ENCODE data around the gene SMTN. TPM values are rescaled to one million over a fixed set of nuclear protein-coding genes. Genes with fewer than 3 reads are reported as not detected.

Gene SMTN
- total RNA-seq, 1 experiment from 2014 or later, result 68.8 TPM

DNA sequence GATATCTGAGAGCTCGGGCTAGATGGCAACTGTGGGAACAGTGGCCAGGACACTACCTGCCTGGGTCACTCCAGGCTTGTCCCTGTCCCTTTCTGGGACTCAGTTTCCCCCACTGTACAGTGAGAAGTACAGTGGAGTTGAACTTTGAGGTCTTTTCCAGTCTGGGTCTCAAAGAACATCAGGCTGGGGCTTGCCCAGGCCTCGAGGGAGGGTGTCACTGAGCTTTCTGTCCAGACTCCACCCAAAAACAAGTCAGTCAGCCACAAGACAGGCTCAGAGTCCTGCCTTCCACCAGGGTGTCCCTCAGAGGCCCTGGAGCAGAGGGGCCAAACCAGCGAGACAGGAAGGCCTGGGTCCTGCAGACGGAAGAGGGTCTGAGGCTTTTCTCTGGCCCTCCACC lies 61.2 kb downstream of the SMTN start:
- no TSS peak for BruUV-seq (replicated peaks)

DNA sequence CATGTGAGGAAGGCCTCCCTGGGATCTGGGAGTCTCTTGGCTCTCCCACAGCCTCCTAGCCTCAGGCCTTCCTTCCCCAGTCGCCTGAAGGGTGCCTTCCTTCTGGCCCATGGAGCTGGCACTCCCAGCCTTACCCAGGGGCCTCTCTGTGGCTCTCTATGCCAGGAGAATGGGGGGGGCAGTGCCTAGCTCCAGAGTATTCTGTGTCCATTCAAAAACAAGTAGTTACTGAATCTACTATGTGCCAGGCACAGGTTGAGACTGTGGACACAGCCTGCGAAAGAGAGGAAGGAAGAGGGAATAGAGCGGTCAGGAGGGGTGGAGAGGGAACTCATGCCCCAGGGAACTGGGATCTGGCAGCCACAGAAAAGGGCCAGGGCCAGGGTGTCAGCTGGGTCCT lies 61.9 kb downstream of the SMTN start:
- H3K27me3 ChIP-seq (ENCODE audit: insufficient read depth, low read depth), result peaks cover 6% of the 10 kb centered on the region; the same call in 1 of the 2 replicates
- no TSS peak for BruUV-seq (replicated peaks)
- TF ChIP-seq, protein P1, sequence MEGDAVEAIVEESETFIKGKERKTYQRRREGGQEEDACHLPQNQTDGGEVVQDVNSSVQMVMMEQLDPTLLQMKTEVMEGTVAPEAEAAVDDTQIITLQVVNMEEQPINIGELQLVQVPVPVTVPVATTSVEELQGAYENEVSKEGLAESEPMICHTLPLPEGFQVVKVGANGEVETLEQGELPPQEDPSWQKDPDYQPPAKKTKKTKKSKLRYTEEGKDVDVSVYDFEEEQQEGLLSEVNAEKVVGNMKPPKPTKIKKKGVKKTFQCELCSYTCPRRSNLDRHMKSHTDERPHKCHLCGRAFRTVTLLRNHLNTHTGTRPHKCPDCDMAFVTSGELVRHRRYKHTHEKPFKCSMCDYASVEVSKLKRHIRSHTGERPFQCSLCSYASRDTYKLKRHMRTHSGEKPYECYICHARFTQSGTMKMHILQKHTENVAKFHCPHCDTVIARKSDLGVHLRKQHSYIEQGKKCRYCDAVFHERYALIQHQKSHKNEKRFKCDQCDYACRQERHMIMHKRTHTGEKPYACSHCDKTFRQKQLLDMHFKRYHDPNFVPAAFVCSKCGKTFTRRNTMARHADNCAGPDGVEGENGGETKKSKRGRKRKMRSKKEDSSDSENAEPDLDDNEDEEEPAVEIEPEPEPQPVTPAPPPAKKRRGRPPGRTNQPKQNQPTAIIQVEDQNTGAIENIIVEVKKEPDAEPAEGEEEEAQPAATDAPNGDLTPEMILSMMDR (conservative IDR thresholded peaks at IDR 0.05), result no peak
- TF ChIP-seq EZH2 (IDR thresholded peaks at IDR 0.05; ENCODE audit: low read depth), result no peak
- H4K20me1 ChIP-seq (ENCODE audit: insufficient read depth), result no peaks in the 10 kb centered on the region
- no peak overlapping the region for H2AFZ ChIP-seq
- H3K27ac ChIP-seq, result no peak overlapping the region
- H3K4me3 ChIP-seq, result no peak overlapping the region
- H3K79me2 ChIP-seq (ENCODE audit: low read depth), result no peaks in the 10 kb centered on the region
- H3K9me2 ChIP-seq (ENCODE audit: insufficient read depth), result no peaks in the 10 kb centered on the region
- no peaks in the 10 kb centered on the region for H3K36me3 ChIP-seq (ENCODE audit: low read depth)
- POLR2A ChIA-PET (ENCODE audit: unreplicated experiment), result no interaction called here
- no peak for DNase-seq
- peaks cover 15% of the 10 kb centered on the region for H3K9me3 ChIP-seq (ENCODE audit: insufficient read depth, low read depth)
- peaks cover 8% of the 10 kb centered on the region; the same call in 1 of the 2 replicates for H3F3A ChIP-seq (ENCODE audit: insufficient read depth, low read depth)
- H3K4me2 ChIP-seq, result no peak overlapping the region
- no peaks in the 10 kb centered on the region for H3K4me1 ChIP-seq (replicated peaks; ENCODE audit: insufficient read depth)
- CTCF ChIA-PET, result no interaction called here
- intact Hi-C loops (cut with micrococcal nuclease; ENCODE audit: unreplicated experiment), result no loop called here

More for the DNA sequence above, 61.2 kb downstream of the SMTN start:
- H3K4me3 ChIP-seq, result no peak overlapping the region
- no peaks in the 10 kb centered on the region for H3K9me2 ChIP-seq (ENCODE audit: insufficient read depth)
- TF ChIP-seq, protein P1 (conservative IDR thresholded peaks at IDR 0.05), result no peak
- intact Hi-C loops (cut with micrococcal nuclease; ENCODE audit: unreplicated experiment), result no loop called here
- H2AFZ ChIP-seq, result no peak overlapping the region
- no peaks in the 10 kb centered on the region for H3K4me1 ChIP-seq (replicated peaks; ENCODE audit: insufficient read depth)
- H3K79me2 ChIP-seq (ENCODE audit: low read depth), result no peaks in the 10 kb centered on the region
- H3F3A ChIP-seq (ENCODE audit: insufficient read depth, low read depth), result peaks cover 8% of the 10 kb centered on the region; the same call in 1 of the 2 replicates
- no peak overlapping the region for H3K27ac ChIP-seq
- ChIA-PET POLR2A (ENCODE audit: unreplicated experiment) (no interaction called here), CTCF (no interaction called here)
- H3K27me3 ChIP-seq (ENCODE audit: insufficient read depth, low read depth), result peaks cover 6% of the 10 kb centered on the region
- H3K36me3 ChIP-seq (ENCODE audit: low read depth), result no peaks in the 10 kb centered on the region
- H3K4me2 ChIP-seq, result no peak overlapping the region
- no peak for DNase-seq
- H4K20me1 ChIP-seq (ENCODE audit: insufficient read depth), result no peaks in the 10 kb centered on the region
- peaks cover 15% of the 10 kb centered on the region for H3K9me3 ChIP-seq (ENCODE audit: insufficient read depth, low read depth)

DNA sequence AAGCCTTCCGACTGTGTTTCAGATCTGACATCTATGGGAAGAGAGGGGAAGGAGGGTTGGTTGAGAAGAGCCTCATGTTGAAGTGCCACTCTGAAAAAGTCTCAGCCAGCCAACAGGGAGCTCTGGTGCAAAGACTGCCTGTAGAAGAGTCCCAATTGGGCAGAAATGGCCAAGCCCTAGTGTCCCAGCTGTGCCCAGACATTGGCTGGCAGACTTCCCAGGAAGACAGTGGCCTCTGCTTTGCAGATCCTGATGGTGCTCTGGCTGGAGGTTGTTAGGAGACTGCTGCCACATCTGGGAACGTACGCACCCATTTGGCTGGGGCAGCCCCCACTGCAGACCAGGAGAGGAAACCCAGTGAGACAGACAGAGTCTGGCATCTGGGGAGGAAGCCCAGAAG lies 62.4 kb downstream of the SMTN start:
- 0 out of 2 replicates have a peak, but pooled peaks cover 2% of the 10 kb centered on the region for H3K4me1 ChIP-seq (replicated peaks; ENCODE audit: insufficient read depth)
- H3K36me3 ChIP-seq (ENCODE audit: low read depth), result no peaks in the 10 kb centered on the region
- H3K27ac ChIP-seq, result no peak overlapping the region
- POLR2A ChIA-PET (ENCODE audit: unreplicated experiment), result no interaction called here
- no peak for DNase-seq
- TF ChIP-seq, protein P1 (conservative IDR thresholded peaks at IDR 0.05), result no peak
- no peak for TF ChIP-seq EZH2 (IDR thresholded peaks at IDR 0.05; ENCODE audit: low read depth)
- H4K20me1 ChIP-seq (ENCODE audit: insufficient read depth), result no peaks in the 10 kb centered on the region
- intact Hi-C loops (cut with micrococcal nuclease; ENCODE audit: unreplicated experiment), result no loop called here
- H3K4me3 ChIP-seq, result no peak overlapping the region
- peaks cover 15% of the 10 kb centered on the region for H3K9me3 ChIP-seq (ENCODE audit: insufficient read depth, low read depth)
- no peaks in the 10 kb centered on the region for H3K79me2 ChIP-seq (ENCODE audit: low read depth)
- peaks cover 8% of the 10 kb centered on the region; the same call in 1 of the 2 replicates for H3F3A ChIP-seq (ENCODE audit: insufficient read depth, low read depth)
- H3K27me3 ChIP-seq (ENCODE audit: insufficient read depth, low read depth), result peaks cover 6% of the 10 kb centered on the region; the same call in 1 of the 2 replicates
- CTCF ChIA-PET, result no interaction called here
- no peak overlapping the region for H3K4me2 ChIP-seq
- no peak overlapping the region for H2AFZ ChIP-seq
- H3K9me2 ChIP-seq (ENCODE audit: insufficient read depth), result no peaks in the 10 kb centered on the region
- no TSS peak for BruUV-seq (replicated peaks)
